PC-3 (cell line): ENCODE results near the gene VSTM2L.

Source experiments
- EZH2phosphoT487 ChIP-seq: fragments of 300-600 bp; sonication (generic); IDR thresholded peaks from 2 replicates; pipeline ENCODE4 v1.6.1; 2018; ENCODE audit warnings: mild to moderate bottlenecking, antibody characterized with exemption, low read length, borderline replicate concordance
- TF ChIP-seq, protein P1 (sequence below): fragments of 300-600 bp; sonication (generic); conservative IDR thresholded peaks from 2 replicates; pipeline ENCODE4 v1.5.1; 2017; ENCODE audit warnings: antibody characterized with exemption, low read depth, mild to moderate bottlenecking, low read length

DNA sequence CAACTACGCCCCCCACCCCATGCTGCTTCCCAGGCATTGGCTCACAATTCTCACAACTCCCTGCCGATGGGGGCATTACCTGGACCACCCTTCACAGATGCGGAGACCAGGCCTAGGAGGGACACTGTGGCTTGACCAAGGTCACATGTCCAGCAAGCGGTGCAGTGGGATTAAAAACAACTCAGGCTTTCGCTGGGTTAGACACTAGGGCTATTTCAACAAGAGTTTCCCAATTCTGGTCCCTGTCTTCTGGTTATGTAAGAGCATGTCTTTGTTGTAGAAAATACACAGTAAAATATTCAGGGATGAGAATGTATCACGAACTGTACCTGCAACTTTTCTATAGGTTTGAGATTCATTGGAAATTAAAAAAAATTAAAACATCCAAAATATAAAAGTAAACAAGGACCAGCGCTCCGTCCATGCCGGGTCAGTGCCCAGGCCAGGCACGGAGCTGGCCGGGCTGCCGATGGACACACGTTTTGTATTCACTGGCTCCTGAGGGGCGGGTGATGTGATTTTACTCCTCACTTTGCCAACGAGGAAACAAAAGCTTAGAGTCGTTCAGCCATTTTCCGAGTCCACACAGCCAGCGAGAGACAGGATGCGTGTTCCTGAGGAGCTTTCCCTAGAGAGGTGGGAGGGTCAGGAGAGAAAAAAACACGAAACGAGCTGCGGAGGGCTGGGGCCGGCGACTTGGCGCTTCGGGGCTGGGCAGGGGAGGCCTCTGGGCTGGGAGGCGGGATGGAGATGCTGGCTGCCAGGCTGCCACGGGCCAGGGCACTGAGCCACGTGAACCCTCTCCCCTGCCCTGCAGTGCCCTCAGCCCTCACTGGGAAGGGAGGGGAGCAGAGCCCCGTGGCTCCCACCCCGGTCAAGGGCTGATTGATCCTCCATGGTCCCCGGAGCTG, 17.1 kb upstream of the VSTM2L start:
- TF ChIP-seq, protein P1, sequence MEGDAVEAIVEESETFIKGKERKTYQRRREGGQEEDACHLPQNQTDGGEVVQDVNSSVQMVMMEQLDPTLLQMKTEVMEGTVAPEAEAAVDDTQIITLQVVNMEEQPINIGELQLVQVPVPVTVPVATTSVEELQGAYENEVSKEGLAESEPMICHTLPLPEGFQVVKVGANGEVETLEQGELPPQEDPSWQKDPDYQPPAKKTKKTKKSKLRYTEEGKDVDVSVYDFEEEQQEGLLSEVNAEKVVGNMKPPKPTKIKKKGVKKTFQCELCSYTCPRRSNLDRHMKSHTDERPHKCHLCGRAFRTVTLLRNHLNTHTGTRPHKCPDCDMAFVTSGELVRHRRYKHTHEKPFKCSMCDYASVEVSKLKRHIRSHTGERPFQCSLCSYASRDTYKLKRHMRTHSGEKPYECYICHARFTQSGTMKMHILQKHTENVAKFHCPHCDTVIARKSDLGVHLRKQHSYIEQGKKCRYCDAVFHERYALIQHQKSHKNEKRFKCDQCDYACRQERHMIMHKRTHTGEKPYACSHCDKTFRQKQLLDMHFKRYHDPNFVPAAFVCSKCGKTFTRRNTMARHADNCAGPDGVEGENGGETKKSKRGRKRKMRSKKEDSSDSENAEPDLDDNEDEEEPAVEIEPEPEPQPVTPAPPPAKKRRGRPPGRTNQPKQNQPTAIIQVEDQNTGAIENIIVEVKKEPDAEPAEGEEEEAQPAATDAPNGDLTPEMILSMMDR, result no peak
- no peak for TF ChIP-seq EZH2phosphoT487
